ENCODE results near the gene SORCS2. TPM values are rescaled to one million over a fixed set of nuclear protein-coding genes. Genes with fewer than 3 reads are reported as not detected.

Gene SORCS2
- total RNA-seq, 8 experiments from 2014 or later = 1.8 to 14.0 (median 5.3) TPM

- in situ Hi-C loops (cut with MboI; ENCODE audit: low pct_unique_long_range_greater_than_20kb in 2 of 9, low sequenced_read_pairs in 9 of 9, unreplicated experiment in 9 of 9) = no loop called here
- ATAC-seq (replicated peaks in 6 of 8) = no peak
- 0 to 100% (median 90%) methylated on average over 1 to 5 of the region's 5 CpGs for WGBS, 10 experiments
- H3K4me3 ChIP-seq = no peak overlapping the region
- H3K27ac ChIP-seq = no peak overlapping the region
- no peaks in the 10 kb centered on the region for H3K4me1 ChIP-seq (replicated peaks in 1 of 2)
Observed at GRCh38 chr4:7780751-7781348, 588.5 kb downstream of the SORCS2 start.

- Histone ChIP-seq H3K27ac (no peak overlapping the region), H3K4me3 (no peak overlapping the region), H3K4me1 (replicated peaks in 1 of 2) (no peaks in the 10 kb centered on the region)
- ATAC-seq (replicated peaks in 6 of 8) = no peak
- in situ Hi-C loops (cut with MboI; ENCODE audit: low pct_unique_long_range_greater_than_20kb in 2 of 9, low sequenced_read_pairs in 9 of 9, unreplicated experiment in 9 of 9) = no loop called here
- 13 to 100% (median 76%) methylated on average over 1 to 9 of the region's 13 CpGs; no CpG with 5 or more reads in 1 of the 10 experiments for WGBS, 10 experiments
Observed at GRCh38 chr4:7781366-7781765, 589.0 kb downstream of the SORCS2 start.

- ATAC-seq (replicated peaks in 6 of 8) = no peak
Observed at GRCh38 chr4:7781993-7782392, 589.7 kb downstream of the SORCS2 start.

GRCh38 chr4:7782783-7783182 is 590.4 kb downstream of the SORCS2 start:
- H3K4me1 ChIP-seq (replicated peaks in 1 of 2) = no peaks in the 10 kb centered on the region
- no peak overlapping the region for H3K27ac ChIP-seq
- H3K4me3 ChIP-seq = no peak overlapping the region
- in situ Hi-C loops (cut with MboI; ENCODE audit: low pct_unique_long_range_greater_than_20kb in 2 of 9, low sequenced_read_pairs in 9 of 9, unreplicated experiment in 9 of 9) = no loop called here
- no peak for ATAC-seq (replicated peaks in 6 of 8)
- WGBS, 10 experiments = 25 to 99% (median 87%) methylated on average over 4 to 8 of the region's 8 CpGs

More at GRCh38 chr4:7781993-7782392, 589.7 kb downstream of the SORCS2 start:
- Histone ChIP-seq H3K27ac (no peak overlapping the region), H3K4me3 (no peak overlapping the region), H3K4me1 (replicated peaks in 1 of 2) (no peaks in the 10 kb centered on the region)
- in situ Hi-C loops (cut with MboI; ENCODE audit: low pct_unique_long_range_greater_than_20kb in 2 of 9, low sequenced_read_pairs in 9 of 9, unreplicated experiment in 9 of 9) = no loop called here
- 0 to 100% (median 76%) methylated on average over 1 to 14 of the region's 17 CpGs for WGBS, 10 experiments

GRCh38 chr4:7783541-7783940 is 591.2 kb downstream of the SORCS2 start:
- Histone ChIP-seq H3K27ac (no peak overlapping the region), H3K4me3 (no peak overlapping the region), H3K4me1 (replicated peaks in 1 of 2) (no peaks in the 10 kb centered on the region)
- peak in 5 of 8 experiments; percentile 21 to 47 (median 30) for ATAC-seq (replicated peaks in 6 of 8)
- WGBS, 10 experiments = 50 to 100% (median 84%) methylated on average over 1 to 8 of the region's 8 CpGs; no CpG with 5 or more reads in 2 of the 10 experiments
- in situ Hi-C loops (cut with MboI; ENCODE audit: low pct_unique_long_range_greater_than_20kb in 2 of 9, low sequenced_read_pairs in 9 of 9, unreplicated experiment in 9 of 9) = no loop called here

GRCh38 chr4:7784131-7784870 is 592.0 kb downstream of the SORCS2 start:
- Histone ChIP-seq H3K27ac (no peak overlapping the region), H3K4me3 (no peak overlapping the region), H3K4me1 (replicated peaks in 1 of 2) (no peaks in the 10 kb centered on the region)
- 80 to 100% (median 100%) methylated on average over 1 to 7 of the region's 14 CpGs; no CpG with 5 or more reads in 5 of the 10 experiments for WGBS, 10 experiments
- no peak for ATAC-seq (replicated peaks in 6 of 8)
- in situ Hi-C loops (cut with MboI; ENCODE audit: low pct_unique_long_range_greater_than_20kb in 2 of 9, low sequenced_read_pairs in 9 of 9, unreplicated experiment in 9 of 9) = no loop called here

GRCh38 chr4:7785017-7785416 is 592.7 kb downstream of the SORCS2 start:
- Histone ChIP-seq H3K4me3 (no peak overlapping the region), H3K27ac (no peak overlapping the region), H3K4me1 (replicated peaks in 1 of 2) (no peaks in the 10 kb centered on the region)
- 85 to 100% (median 95%) methylated on average over 2 to 8 of the region's 11 CpGs; no CpG with 5 or more reads in 2 of the 10 experiments for WGBS, 10 experiments
- no peak for ATAC-seq (replicated peaks in 6 of 8)
- in situ Hi-C loops (cut with MboI; ENCODE audit: low pct_unique_long_range_greater_than_20kb in 2 of 9, low sequenced_read_pairs in 9 of 9, unreplicated experiment in 9 of 9) = no loop called here

- Histone ChIP-seq H3K4me1 (replicated peaks in 1 of 2) (no peaks in the 10 kb centered on the region), H3K4me3 (no peak overlapping the region), H3K27ac (no peak overlapping the region)
- in situ Hi-C loops (cut with MboI; ENCODE audit: low pct_unique_long_range_greater_than_20kb in 2 of 9, low sequenced_read_pairs in 9 of 9, unreplicated experiment in 9 of 9) = no loop called here
- no peak for ATAC-seq (replicated peaks in 6 of 8)
- 90 to 100% (median 97%) methylated on average over 1 to 9 of the region's 10 CpGs; no CpG with 5 or more reads in 1 of the 10 experiments for WGBS, 10 experiments
Observed at GRCh38 chr4:7786040-7786439, 593.7 kb downstream of the SORCS2 start.

GRCh38 chr4:7786517-7786916 is 594.2 kb downstream of the SORCS2 start:
- WGBS, 10 experiments = 77 to 97% (median 82%) methylated on average over 1 to 10 of the region's 10 CpGs
- H3K4me3 ChIP-seq = no peak overlapping the region
- in situ Hi-C loops (cut with MboI; ENCODE audit: low pct_unique_long_range_greater_than_20kb in 2 of 9, low sequenced_read_pairs in 9 of 9, unreplicated experiment in 9 of 9) = no loop called here

GRCh38 chr4:7787067-7787466 is 594.7 kb downstream of the SORCS2 start:
- 67 to 100% (median 92%) methylated on average over 1 to 13 of the region's 15 CpGs; no CpG with 5 or more reads in 5 of the 10 experiments for WGBS, 10 experiments
- ATAC-seq (replicated peaks in 6 of 8) = no peak
- Histone ChIP-seq H3K4me1 (replicated peaks in 1 of 2) (no peaks in the 10 kb centered on the region), H3K27ac (no peak overlapping the region), H3K4me3 (no peak overlapping the region)
- in situ Hi-C loops (cut with MboI; ENCODE audit: low pct_unique_long_range_greater_than_20kb in 2 of 9, low sequenced_read_pairs in 9 of 9, unreplicated experiment in 9 of 9) = no loop called here

More at GRCh38 chr4:7786517-7786916, 594.2 kb downstream of the SORCS2 start:
- Histone ChIP-seq H3K4me1 (replicated peaks in 1 of 2) (no peaks in the 10 kb centered on the region), H3K27ac (no peak overlapping the region)
- ATAC-seq (replicated peaks in 6 of 8) = no peak

- no peak overlapping the region for H3K27ac ChIP-seq
- no peak overlapping the region for H3K4me3 ChIP-seq
- no peaks in the 10 kb centered on the region for H3K4me1 ChIP-seq (replicated peaks in 1 of 2)
- ATAC-seq (replicated peaks in 6 of 8) = no peak
- in situ Hi-C loops (cut with MboI; ENCODE audit: low pct_unique_long_range_greater_than_20kb in 2 of 9, low sequenced_read_pairs in 9 of 9, unreplicated experiment in 9 of 9) = no loop called here
- WGBS, 10 experiments = 60% methylated on average over 1 of the region's 30 CpGs; no CpG with 5 or more reads in 9 of the 10 experiments
Observed at GRCh38 chr4:7787681-7788141, 595.4 kb downstream of the SORCS2 start.

GRCh38 chr4:7788193-7788592 is 595.9 kb downstream of the SORCS2 start:
- in situ Hi-C loops (cut with MboI; ENCODE audit: low pct_unique_long_range_greater_than_20kb in 2 of 9, low sequenced_read_pairs in 9 of 9, unreplicated experiment in 9 of 9) = no loop called here
- 89 to 100% (median 93%) methylated on average over 1 to 16 of the region's 17 CpGs for WGBS, 10 experiments
- Histone ChIP-seq H3K4me3 (no peak overlapping the region), H3K27ac (no peak overlapping the region), H3K4me1 (replicated peaks in 1 of 2) (no peaks in the 10 kb centered on the region)
- no peak for ATAC-seq (replicated peaks in 6 of 8)

- Histone ChIP-seq H3K4me1 (replicated peaks in 1 of 2) (no peaks in the 10 kb centered on the region), H3K27ac (no peak overlapping the region), H3K4me3 (no peak overlapping the region)
- 49 to 100% (median 88%) methylated on average over 1 to 6 of the region's 13 CpGs for WGBS, 10 experiments
- no peak for ATAC-seq (replicated peaks in 6 of 8)
- in situ Hi-C loops (cut with MboI; ENCODE audit: low pct_unique_long_range_greater_than_20kb in 2 of 9, low sequenced_read_pairs in 9 of 9, unreplicated experiment in 9 of 9) = no loop called here
Observed at GRCh38 chr4:7788694-7789425, 596.5 kb downstream of the SORCS2 start.

All from motor neuron (in vitro differentiated cells).